Measurements from ENCODE around the gene FAM171A2.

- TF ChIP-seq CTCF (IDR thresholded peaks at IDR 0.05), result no peak
- no peak for TF ChIP-seq EP300 (IDR thresholded peaks at IDR 0.05)
- TF ChIP-seq POLR2A (IDR thresholded peaks at IDR 0.05), result no peak
Observed at GRCh38 chr17:44361292-44362260, 2.1 kb downstream of the FAM171A2 start.

Data from tibial nerve (tissue), 4 donors.